Activated CD4-positive, alpha-beta memory T cell treated with anti-CD3 and anti-CD28 coated beads for 36 hours (primary cell): ENCODE data around the gene SPRR2D. TPM values are rescaled to one million over a fixed set of nuclear protein-coding genes. Genes with fewer than 3 reads are reported as not detected.
"Not testable (repeated sequence)": the region's sequence is repeated elsewhere in the genome, so short reads cannot be mapped to it uniquely, and the experiment has no call there.

ENCODE experiments used
- CTCF ChIA-PET: fragments of 350-600 bp; sonication (Branson Sonifier 250); formaldehyde crosslinking; loops from one replicate; lab custom pipeline; 2021; ENCODE audit warnings: antibody characterized with exemption, inconsistent platforms; lab: Charles Lee
- POLR2A ChIA-PET: fragments of 350-600 bp; sonication (Branson Sonifier 250); formaldehyde crosslinking; loops from one replicate; lab custom pipeline; 2021; ENCODE audit warnings: antibody characterized with exemption; lab: Charles Lee
- DNase-seq: peaks from one replicate; pipeline ENCODE4 v3.0.0-alpha.2; 2020
- H3K27ac Mint-ChIP-seq: one replicate; pipeline ENCODE4 v1.8.0; 2021; ENCODE audit warnings: mixed read lengths
- H3K27me3 Mint-ChIP-seq: one replicate; pipeline ENCODE4 v1.8.0; 2021; ENCODE audit warnings: mixed read lengths
- H3K36me3 Mint-ChIP-seq: one replicate; pipeline ENCODE4 v1.8.0; 2021; ENCODE audit warnings: mixed read lengths
- H3K4me1 Mint-ChIP-seq: one replicate; pipeline ENCODE4 v1.8.0; 2021; ENCODE audit warnings: low read depth, mixed read lengths
- H3K4me3 Mint-ChIP-seq: one replicate; pipeline ENCODE4 v1.8.0; 2021; ENCODE audit warnings: mild to moderate bottlenecking, mixed read lengths
- H3K9me3 Mint-ChIP-seq: one replicate; pipeline ENCODE4 v1.8.0; 2021; ENCODE audit warnings: mixed read lengths
- intact Hi-C: fragments of 100-400 bp; cut with micrococcal nuclease; formaldehyde crosslinking; loops from one replicate; pipeline ENCODE4 v1.15.1; 2023
- total RNA-seq, 2 experiments: library from RNA; stranded (reverse); gene quantifications; one replicate each; pipeline ENCODE4 v1.2.3, GENCODE V29; 2021

The SPRR2D gene
- total RNA-seq: not detected

DNA sequence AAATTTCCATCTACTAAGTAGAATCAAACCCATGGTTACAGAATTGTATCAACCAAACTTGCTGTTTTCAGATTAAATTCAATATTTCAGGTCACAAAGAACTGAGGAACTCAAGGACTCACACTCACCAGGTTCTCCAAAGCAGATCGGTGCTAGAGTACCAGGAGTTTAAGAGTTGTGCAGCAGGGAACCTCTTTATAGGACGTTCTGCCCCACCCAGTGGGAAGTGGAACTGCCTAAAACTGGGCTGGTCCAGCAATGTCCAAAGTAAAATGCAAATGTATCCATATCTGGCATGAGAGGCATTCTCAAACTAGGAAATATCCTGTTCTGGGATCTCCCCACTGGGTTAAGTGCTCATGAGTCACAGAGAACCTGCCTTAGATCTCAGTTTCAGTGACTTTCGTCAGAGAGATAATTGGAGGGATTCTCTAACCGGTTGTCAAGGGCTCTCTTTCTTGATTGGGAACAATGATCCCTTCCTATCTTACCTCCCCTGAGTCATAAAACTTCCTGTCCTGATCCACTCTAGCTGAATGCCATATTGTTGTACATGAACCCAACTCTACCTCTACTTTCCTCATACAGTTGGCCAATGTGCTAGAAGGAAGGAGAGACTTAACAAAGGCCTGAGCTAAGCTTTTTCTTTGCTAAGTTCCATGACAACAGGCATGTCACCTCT, at the start of gene SPRR2D:
Gene SPRR2D, minus strand, starts transcription at position 171 of the 682 bp plus-strand sequence. CDS start 774 bp downstream, outside the sequence.
- Mint-ChIP-seq H3K27me3 (peaks cover 39% of the 10 kb centered on the region), H3K27ac (no peak within 1 kb of the TSS), H3K4me1 (no peaks in the 10 kb centered on the region), H3K4me3 (no peak within 1 kb of the TSS), H3K9me3 (no peaks in the 10 kb centered on the region), H3K36me3 (no peaks in the 10 kb centered on the region)
- ChIA-PET CTCF (no interaction called here), POLR2A (no interaction called here)
- intact Hi-C loops: no loop called here
- DNase-seq: no peak

DNA sequence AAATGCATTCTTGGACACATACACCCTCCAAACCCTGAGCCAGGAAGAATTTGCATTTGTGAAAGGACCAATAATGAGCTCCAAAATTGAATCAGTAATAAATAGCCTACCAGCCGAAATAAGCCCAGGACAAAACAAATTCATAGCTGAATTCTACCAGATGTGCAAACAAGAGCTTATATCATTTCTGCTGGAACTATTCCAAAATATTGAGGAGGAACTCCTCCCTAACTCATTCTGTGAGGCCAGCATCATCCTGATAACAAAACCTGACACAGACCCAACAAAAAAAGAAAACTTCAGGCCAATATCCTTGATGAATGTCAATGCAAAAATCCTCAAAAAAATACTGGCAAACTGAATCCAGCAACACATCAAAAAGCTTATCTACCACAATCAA, 46.7 kb upstream of the SPRR2D start:
- CTCF ChIA-PET: no interaction called here
- intact Hi-C loops: no loop called here
- H3K4me3 Mint-ChIP-seq: no peak overlapping the region
- no peak for DNase-seq
- POLR2A ChIA-PET: no interaction called here
- H3K36me3 Mint-ChIP-seq: no peaks in the 10 kb centered on the region
- peaks cover 13% of the 10 kb centered on the region for H3K27me3 Mint-ChIP-seq
- H3K27ac Mint-ChIP-seq: no peak overlapping the region
- no peaks in the 10 kb centered on the region for H3K9me3 Mint-ChIP-seq
- H3K4me1 Mint-ChIP-seq: no peaks in the 10 kb centered on the region

DNA sequence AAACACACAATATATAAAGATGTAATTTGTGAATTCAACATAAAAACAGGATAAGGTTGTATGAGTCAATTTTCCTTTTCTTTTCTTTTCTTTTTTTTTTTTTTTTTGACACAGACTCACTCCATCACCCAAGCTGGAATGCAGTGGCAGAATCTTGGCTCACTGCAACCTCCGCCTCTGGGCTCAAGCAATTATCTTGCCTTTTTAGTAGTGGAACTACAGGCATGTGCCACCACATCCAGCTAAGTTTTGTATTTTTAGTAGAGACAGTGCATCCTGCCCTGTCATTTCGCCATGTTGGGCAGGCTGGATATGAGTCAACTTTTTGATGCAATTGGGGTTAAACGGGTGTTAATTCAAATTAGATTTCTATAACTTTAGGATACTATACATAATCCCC, 40.8 kb upstream of the SPRR2D start:
- H3K27ac Mint-ChIP-seq: no peak overlapping the region
- H3K4me1 Mint-ChIP-seq: no peaks in the 10 kb centered on the region
- no peaks in the 10 kb centered on the region for H3K36me3 Mint-ChIP-seq
- peaks cover 18% of the 10 kb centered on the region for H3K27me3 Mint-ChIP-seq
- intact Hi-C loops: no loop called here
- peaks cover 6% of the 10 kb centered on the region for H3K9me3 Mint-ChIP-seq
- ChIA-PET CTCF (no interaction called here), POLR2A (no interaction called here)
- no peak overlapping the region for H3K4me3 Mint-ChIP-seq
- no peak for DNase-seq

DNA sequence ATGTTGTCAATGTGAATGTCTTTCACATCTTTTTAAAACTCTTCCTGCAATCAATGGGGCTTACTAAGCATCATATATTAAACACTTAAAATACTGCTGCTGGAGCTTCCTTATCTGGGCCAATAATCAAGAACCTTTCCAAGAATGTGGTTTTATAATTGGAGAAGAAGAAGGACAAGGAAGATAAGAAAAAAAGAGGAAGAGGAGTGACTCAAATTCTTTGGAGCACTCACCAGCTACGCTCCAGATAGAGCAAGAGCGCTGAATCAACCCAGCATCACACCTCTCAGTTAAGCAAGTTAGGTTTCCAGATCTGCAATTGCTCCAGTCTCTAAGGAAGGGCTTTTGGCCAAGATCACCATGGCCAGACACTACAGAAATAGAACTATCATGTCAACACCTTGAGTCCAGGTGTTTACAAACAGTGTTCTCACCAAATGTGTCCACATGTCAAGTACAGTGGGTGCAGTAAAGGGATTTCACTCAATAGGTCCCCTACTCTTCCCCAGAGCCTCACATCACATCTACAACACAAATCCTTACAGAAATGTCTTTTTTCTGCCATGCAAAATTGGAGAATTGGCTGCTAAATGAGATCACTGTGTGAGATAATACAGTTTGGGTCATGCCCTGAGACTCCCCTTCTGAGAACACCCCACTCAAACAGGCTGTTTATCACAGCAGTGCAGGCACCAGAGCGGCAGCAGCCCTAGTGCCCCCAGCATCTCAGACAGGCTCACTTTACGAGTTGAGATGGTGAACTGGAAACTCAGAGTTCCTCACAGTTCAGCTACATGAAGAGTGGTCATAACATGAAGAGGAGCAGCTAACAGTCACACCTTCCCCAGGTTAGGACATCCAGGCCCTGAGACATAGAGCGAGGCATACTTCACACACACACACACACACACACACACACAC, 32.1 kb upstream of the SPRR2D start:
- peaks cover 5% of the 10 kb centered on the region for H3K27me3 Mint-ChIP-seq
- intact Hi-C loops: no loop called here
- no peak overlapping the region for H3K4me3 Mint-ChIP-seq
- no peaks in the 10 kb centered on the region for H3K9me3 Mint-ChIP-seq
- no peaks in the 10 kb centered on the region for H3K36me3 Mint-ChIP-seq
- CTCF ChIA-PET: no interaction called here
- POLR2A ChIA-PET: no interaction called here
- no peak for DNase-seq
- no peak overlapping the region for H3K27ac Mint-ChIP-seq
- no peaks in the 10 kb centered on the region for H3K4me1 Mint-ChIP-seq

GRCh38 chr1:153071511-153071910, 30.6 kb upstream of the SPRR2D start, which contains the start of gene SPRR2B:
TSS of gene SPRR2B (minus strand) at chr1:153071611. CDS start at chr1:153070839, 772 bp downstream.
- no peak for DNase-seq
- Mint-ChIP-seq H3K4me3 (no peak within 1 kb of the TSS), H3K36me3 (no peaks in the 10 kb centered on the region), H3K27me3 (peaks cover 2% of the 10 kb centered on the region), H3K9me3 (no peaks in the 10 kb centered on the region), H3K27ac (no peak within 1 kb of the TSS), H3K4me1 (no peaks in the 10 kb centered on the region)
- CTCF ChIA-PET: no interaction called here
- POLR2A ChIA-PET: no interaction called here
- intact Hi-C loops: no loop called here

DNA sequence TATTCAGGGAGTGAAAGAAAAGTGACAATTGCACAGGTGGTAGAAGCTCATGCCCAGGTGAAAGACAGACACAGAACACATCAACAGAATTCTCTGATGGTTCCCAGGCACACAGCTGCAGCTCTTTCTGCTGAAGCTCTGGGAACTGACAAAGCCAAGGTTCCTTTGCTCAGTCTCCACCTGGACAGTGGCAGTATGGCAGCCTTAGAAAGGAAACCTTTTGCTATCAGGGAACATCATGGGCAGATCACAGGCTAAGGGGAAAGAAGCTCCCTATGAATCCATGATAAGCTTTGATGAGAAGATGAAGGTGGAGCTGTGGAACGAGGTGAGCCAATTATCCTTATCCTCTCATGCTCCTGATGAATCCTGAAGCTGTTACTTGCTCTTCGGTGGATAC, 29.3 kb upstream of the SPRR2D start:
- H3K27me3 Mint-ChIP-seq: peaks cover 9% of the 10 kb centered on the region
- H3K36me3 Mint-ChIP-seq: no peaks in the 10 kb centered on the region
- no peaks in the 10 kb centered on the region for H3K4me1 Mint-ChIP-seq
- ChIA-PET POLR2A (no interaction called here), CTCF (no interaction called here)
- no peaks in the 10 kb centered on the region for H3K9me3 Mint-ChIP-seq
- DNase-seq: no peak
- no peak overlapping the region for H3K27ac Mint-ChIP-seq
- intact Hi-C loops: no loop called here
- no peak overlapping the region for H3K4me3 Mint-ChIP-seq

- ChIA-PET POLR2A (no interaction called here), CTCF (no interaction called here)
- H3K36me3 Mint-ChIP-seq: no peaks in the 10 kb centered on the region
- no peak overlapping the region for H3K27ac Mint-ChIP-seq
- peaks cover 24% of the 10 kb centered on the region for H3K27me3 Mint-ChIP-seq
- intact Hi-C loops: no loop called here
- H3K9me3 Mint-ChIP-seq: no peaks in the 10 kb centered on the region
- no peak for DNase-seq
- no peaks in the 10 kb centered on the region for H3K4me1 Mint-ChIP-seq
- H3K4me3 Mint-ChIP-seq: no peak overlapping the region
These were observed 18.2 kb upstream of the SPRR2D start for GRCh38 chr1:153058826-153059784.

DNA sequence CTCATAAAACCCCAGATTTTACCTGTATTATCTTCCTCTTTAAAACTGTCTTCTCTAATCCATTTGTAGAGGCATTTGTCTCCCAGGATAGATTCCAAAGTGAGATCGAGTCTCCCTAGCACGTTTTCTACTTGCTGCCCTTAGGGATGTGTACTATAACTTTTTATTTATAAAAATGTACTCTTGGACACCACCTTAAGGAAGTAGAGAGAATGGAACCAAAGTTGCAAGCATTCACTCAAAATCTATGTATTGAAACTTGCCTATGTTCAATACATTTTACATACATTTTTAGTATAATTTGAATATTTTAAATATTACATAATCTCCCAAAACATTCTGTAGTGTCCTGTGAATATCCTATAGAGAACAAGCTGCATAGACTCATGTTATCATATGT, 17.2 kb upstream of the SPRR2D start:
- no peak for DNase-seq
- Mint-ChIP-seq H3K4me3 (no peak overlapping the region), H3K9me3 (no peaks in the 10 kb centered on the region), H3K27ac (no peak overlapping the region), H3K36me3 (no peaks in the 10 kb centered on the region), H3K27me3 (peaks cover 23% of the 10 kb centered on the region), H3K4me1 (no peaks in the 10 kb centered on the region)
- intact Hi-C loops: no loop called here
- POLR2A ChIA-PET: no interaction called here
- CTCF ChIA-PET: no interaction called here

DNA sequence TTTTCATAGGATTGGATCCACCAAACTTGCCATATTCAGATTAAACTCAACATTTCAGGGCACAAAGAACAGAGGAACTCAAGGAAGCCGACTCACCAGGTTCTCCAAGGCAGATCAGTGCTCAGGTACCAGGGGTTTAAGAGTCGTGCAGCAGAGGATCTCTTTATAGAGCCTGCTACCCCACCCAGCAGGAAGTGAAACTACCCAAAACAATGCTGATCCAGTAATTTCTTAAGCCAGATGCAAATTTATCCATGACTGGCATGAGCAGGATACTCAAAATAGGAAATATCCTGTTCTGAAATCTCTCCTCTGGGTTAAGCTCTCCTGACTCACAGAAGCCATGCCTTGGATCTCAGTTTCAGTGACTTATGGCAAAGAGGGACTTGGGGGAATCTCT, 16.5 kb upstream of the SPRR2D start, which contains the start of gene SPRR2A:
Gene SPRR2A, minus strand, starts transcription at position 138 of the 400 bp plus-strand sequence. CDS start 777 bp downstream, outside the sequence.
- Mint-ChIP-seq H3K27me3 (peaks cover 22% of the 10 kb centered on the region), H3K27ac (no peak within 1 kb of the TSS), H3K4me1 (no peaks in the 10 kb centered on the region), H3K9me3 (no peaks in the 10 kb centered on the region), H3K36me3 (no peaks in the 10 kb centered on the region), H3K4me3 (no peak within 1 kb of the TSS)
- no peak for DNase-seq
- intact Hi-C loops: no loop called here
- CTCF ChIA-PET: no interaction called here
- POLR2A ChIA-PET: no interaction called here

DNA sequence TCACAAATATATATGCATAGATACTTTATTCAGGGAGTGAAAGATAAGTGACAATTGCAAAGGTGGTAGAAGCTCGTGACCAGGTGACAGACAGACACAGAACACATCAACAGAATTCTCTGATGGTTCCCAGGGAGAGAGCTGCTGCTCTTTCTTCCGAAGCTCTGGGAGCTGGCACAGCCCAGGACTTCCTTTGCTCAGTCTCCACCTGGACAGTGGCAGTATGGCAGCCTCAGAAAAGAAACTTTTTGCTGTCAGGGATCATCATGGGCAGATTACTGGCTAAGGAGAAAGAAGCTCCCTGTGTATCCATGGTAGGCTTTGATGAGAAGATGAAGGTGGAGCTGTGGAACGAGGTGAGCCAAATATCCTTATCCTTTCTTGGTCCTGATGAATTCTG, 15.2 kb upstream of the SPRR2D start:
- H3K36me3 Mint-ChIP-seq, intact Hi-C loops, DNase-seq, POLR2A ChIA-PET, CTCF ChIA-PET, H3K27ac Mint-ChIP-seq, H3K4me1 Mint-ChIP-seq, H3K4me3 Mint-ChIP-seq, H3K9me3 Mint-ChIP-seq: not testable (repeated sequence)
- peaks cover 20% of the 10 kb centered on the region for H3K27me3 Mint-ChIP-seq

DNA sequence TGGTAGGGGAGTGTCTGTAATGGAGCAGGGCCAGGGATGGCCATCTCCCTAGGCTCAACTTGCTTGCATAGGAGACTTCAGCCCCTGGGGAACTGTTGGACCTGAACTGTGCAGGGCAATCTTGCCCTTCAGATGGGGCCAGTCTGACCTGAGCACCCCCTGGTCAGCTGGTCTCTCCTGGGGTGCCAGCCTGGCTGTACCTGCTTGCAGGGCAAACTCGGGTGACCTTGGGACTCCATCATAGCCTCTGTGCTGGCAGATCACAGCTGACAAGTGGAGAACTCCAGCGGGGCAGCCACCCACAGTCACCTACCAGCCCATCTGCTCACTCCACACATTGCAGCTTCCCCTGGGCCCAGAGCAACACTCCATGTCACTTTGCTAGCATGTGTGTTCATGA, 8.3 kb upstream of the SPRR2D start:
- ChIA-PET POLR2A (no interaction called here), CTCF (no interaction called here)
- no peak for DNase-seq
- Mint-ChIP-seq H3K9me3 (no peaks in the 10 kb centered on the region), H3K4me1 (no peaks in the 10 kb centered on the region), H3K27me3 (peaks cover 13% of the 10 kb centered on the region), H3K4me3 (no peak overlapping the region), H3K36me3 (no peaks in the 10 kb centered on the region), H3K27ac (no peak overlapping the region)
- intact Hi-C loops: no loop called here

- no peaks in the 10 kb centered on the region for H3K4me1 Mint-ChIP-seq
- no peaks in the 10 kb centered on the region for H3K36me3 Mint-ChIP-seq
- no peak for DNase-seq
- H3K27ac Mint-ChIP-seq: no peak overlapping the region
- intact Hi-C loops: no loop called here
- peaks cover 21% of the 10 kb centered on the region for H3K27me3 Mint-ChIP-seq
- CTCF ChIA-PET: no interaction called here
- POLR2A ChIA-PET: no interaction called here
- no peaks in the 10 kb centered on the region for H3K9me3 Mint-ChIP-seq
- H3K4me3 Mint-ChIP-seq: no peak overlapping the region
These were observed 5.7 kb downstream of the SPRR2D start for GRCh38 chr1:153035211-153035610.
